GM12872 (cell line): ENCODE measurements around the gene ABCC10.

ENCODE experiments used
- CTCF ChIP-seq: IDR thresholded peaks from 3 replicates; pipeline ENCODE4 v1.5.1; 2011; ENCODE audit warnings: low read depth, mild to moderate bottlenecking, low read length, moderate library complexity; ENCODE audit not compliant: insufficient read depth

The ABCC10 gene

GRCh38 chr6:43472515-43472914 is 45.2 kb downstream of the ABCC10 start:
- TF ChIP-seq CTCF: no peak

GRCh38 chr6:43475516-43475915 is 48.2 kb downstream of the ABCC10 start:
- TF ChIP-seq CTCF: no peak

- TF ChIP-seq CTCF: no peak
Measured at GRCh38 chr6:43476746-43477145, 49.4 kb downstream of the ABCC10 start.

DNA sequence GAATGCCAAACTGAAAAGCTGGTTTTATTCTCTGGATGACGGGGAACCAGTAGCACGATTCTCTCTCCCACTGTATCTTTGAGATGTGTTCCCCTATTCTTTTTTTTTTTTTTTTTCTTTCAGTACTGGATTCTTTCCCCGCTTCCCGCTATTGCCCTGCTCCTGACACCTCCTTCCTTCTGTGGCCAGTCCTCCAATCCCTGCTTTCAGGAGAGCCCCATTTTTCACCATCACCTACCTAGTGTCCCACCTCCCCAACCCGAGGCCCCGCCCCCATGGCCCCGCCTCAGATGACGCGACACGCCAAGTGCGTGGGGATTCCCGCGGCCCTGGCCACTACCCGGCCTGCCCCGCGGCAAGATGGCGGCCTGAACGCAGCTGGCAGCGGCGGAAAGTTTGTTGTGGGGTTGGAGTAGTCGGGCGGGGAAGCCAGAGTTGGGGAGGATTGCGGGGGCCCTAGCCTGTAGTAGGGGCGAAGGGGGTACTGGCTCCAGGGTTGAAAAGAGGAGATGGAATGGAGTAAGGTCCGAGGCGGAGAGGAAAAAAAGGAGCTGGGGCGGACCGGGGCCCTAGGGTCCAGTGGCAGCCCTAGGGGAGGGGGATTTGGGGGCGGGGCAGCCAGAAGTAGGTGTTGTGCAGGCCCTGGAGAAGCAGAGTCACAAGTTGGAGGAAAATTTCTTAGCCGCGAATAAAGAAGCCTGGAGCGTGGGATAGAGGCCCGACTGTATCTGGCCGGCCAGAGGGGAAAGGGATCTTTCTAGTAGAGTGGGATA is 50.1 kb downstream of the ABCC10 start, which contains the start of gene TJAP1:
TSS of gene TJAP1 (plus strand) at position 336 of the 773 bp plus-strand sequence. CDS start 21,432 bp downstream, outside the sequence.
- TF ChIP-seq CTCF: no peak

DNA sequence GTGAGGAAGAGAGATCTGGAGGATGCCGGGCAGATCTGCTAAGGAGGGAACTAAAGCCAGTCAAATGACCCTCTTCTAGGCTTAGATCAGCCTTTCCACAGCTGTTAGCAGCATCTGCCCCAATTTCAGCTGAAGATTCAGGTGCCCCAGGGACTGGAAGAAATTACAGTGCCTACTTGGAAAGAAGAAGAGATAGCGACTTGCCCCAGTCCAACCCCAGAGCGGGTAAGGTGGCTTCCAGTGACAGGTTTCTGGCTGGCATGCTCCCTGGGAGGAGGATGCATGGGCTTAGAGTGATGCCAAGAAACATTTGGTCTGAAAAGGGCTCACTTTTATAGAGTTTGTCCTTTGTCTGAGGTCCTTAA is 50.6 kb downstream of the ABCC10 start:
- no peak for TF ChIP-seq CTCF

GRCh38 chr6:43481075-43481474 is 53.7 kb downstream of the ABCC10 start:
- TF ChIP-seq CTCF: no peak

GRCh38 chr6:43481591-43482236 is 54.4 kb downstream of the ABCC10 start:
- TF ChIP-seq CTCF: no peak
